SK-N-MC (cell line): ENCODE measurements around the gene HOXC13.

Source experiments
- EZH2 ChIP-seq: fragments of 200-600 bp; sonication (generic); IDR thresholded peaks from one replicate; pipeline ENCODE4 v1.6.1; 2017; ENCODE audit warnings: antibody characterized with exemption
- FOXP2 ChIP-seq: optimal IDR thresholded peaks from 2 replicates; pipeline ENCODE3; 2011; ENCODE audit warnings: mild to moderate bottlenecking, moderate library complexity; ENCODE audit not compliant: insufficient read depth; ENCODE audit errors: extremely low read length, control extremely low read depth
- POLR2AphosphoS5 ChIP-seq: IDR thresholded peaks from 2 replicates; pipeline ENCODE4 v1.6.1; 2012; ENCODE audit warnings: mild to moderate bottlenecking, low read depth, low read length, borderline replicate concordance

DNA sequence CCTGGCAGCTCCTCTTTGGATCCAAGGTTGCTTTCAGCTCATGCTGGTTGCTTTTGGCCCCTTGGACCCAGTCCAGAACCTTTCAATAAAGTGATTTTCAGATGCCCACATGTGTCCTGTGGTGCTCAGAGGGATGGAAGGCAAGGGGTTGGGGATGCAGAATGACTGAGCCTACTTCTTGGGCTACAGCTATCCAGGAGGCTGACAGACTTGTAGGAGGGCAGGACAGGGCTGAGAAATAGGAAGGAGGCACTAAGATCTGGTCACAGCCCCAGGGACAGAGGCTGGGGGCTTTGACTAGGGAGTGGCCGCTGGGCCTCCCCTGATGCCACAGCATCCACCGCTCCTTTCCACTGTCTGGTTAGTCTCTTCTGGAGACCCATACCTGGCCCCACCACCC lies 33.1 kb downstream of the HOXC13 start:
- TF ChIP-seq EZH2, result no peak
- no peak for TF ChIP-seq POLR2AphosphoS5
- no peak for TF ChIP-seq FOXP2
